Endothelial cell of umbilical vein (primary cell): Measurements from ENCODE around the gene PARD3B. TPM values are rescaled to one million over a fixed set of nuclear protein-coding genes. Genes with fewer than 3 reads are reported as not detected.

ENCODE experiments used
- BruUV-seq: library from RNA; stranded (reverse); fragments of 400-500 nt; replicated peaks from 2 replicates; lab custom pipeline; 2021; lab: Mats Ljungman, UMichigan
- CTCF ChIA-PET: fragments of 300-600, 350-600 bp; sonication (Branson Sonifier 250); formaldehyde crosslinking; loops from one replicate; lab custom pipeline; 2021; ENCODE audit warnings: antibody characterized with exemption, inconsistent platforms; lab: Charles Lee
- POLR2A ChIA-PET: fragments of 300-600, 350-600 bp; sonication (Branson Sonifier 250); formaldehyde crosslinking; loops from one replicate; lab custom pipeline; 2021; ENCODE audit warnings: antibody characterized with exemption, inconsistent platforms; lab: Charles Lee
- DNase-seq: peaks from one replicate; pipeline ENCODE4 v3.0.0-alpha.2; 2011; ENCODE audit warnings: low read depth, low spot score
- FAIRE-seq: peaks from 2 replicates; lab custom pipeline; 2011; peaks lifted over from hg19 to GRCh38; lab: Jason Lieb, UNC
- H2AFZ ChIP-seq: 2 replicates; pipeline ENCODE4 v1.6.0; 2012; ENCODE audit warnings: low read depth, low read length, control low read depth, inconsistent platforms
- H3K27ac ChIP-seq: 2 replicates; pipeline ENCODE4 v1.5.1; 2011; ENCODE audit warnings: low read depth, mild to moderate bottlenecking, control low read depth, low read length, moderate library complexity; ENCODE audit not compliant: insufficient read depth
- H3K27me3 ChIP-seq, 2 experiments: 2 replicates each; pipeline versions ENCODE4 v1.6.0 to v1.6.1; 2011; ENCODE audit warnings: low read length in 2 of 2, mixed read lengths in 1 of 2; ENCODE audit not compliant: control insufficient read depth in 2 of 2, insufficient read depth in 2 of 2
- H3K36me3 ChIP-seq, 2 experiments: 2 replicates in 1 of 2; 3 replicates in 1 of 2; pipeline ENCODE4 v1.5.1; 2011; ENCODE audit warnings: low read length in 2 of 2, mild to moderate bottlenecking in 1 of 2, moderate library complexity in 1 of 2; ENCODE audit not compliant: control insufficient read depth in 2 of 2, insufficient read depth in 2 of 2; ENCODE audit errors: extremely low read depth in 1 of 2
- H3K4me1 ChIP-seq: 3 replicates; pipeline ENCODE4 v1.5.1; 2011; ENCODE audit warnings: mild to moderate bottlenecking, low read length; ENCODE audit not compliant: control insufficient read depth, insufficient read depth; ENCODE audit errors: extremely low read depth
- H3K4me2 ChIP-seq: 2 replicates; pipeline ENCODE4 v1.6.1; 2011; ENCODE audit warnings: low read length, control low read depth, mixed read lengths; ENCODE audit not compliant: insufficient read depth
- H3K4me3 ChIP-seq, 3 experiments: fragments of 200-600 bp in 1 of 3; sonication (generic), shearing (Covaris generic) in 1 of 3; replicated peaks in 1 of 3; 2 replicates each; pipeline ENCODE4 v1.5.1; 2011 to 2016; ENCODE audit warnings: control low read depth in 3 of 3, low read length in 3 of 3, mild to moderate bottlenecking in 2 of 3, inconsistent platforms in 1 of 3, low read depth in 1 of 3, moderate library complexity in 1 of 3; ENCODE audit not compliant: insufficient read depth in 1 of 3
- H3K79me2 ChIP-seq: 2 replicates; pipeline ENCODE4 v1.6.0; 2012; ENCODE audit warnings: low read length, inconsistent platforms; ENCODE audit not compliant: control insufficient read depth, insufficient read depth
- H3K9ac ChIP-seq: replicated peaks from 2 replicates; pipeline ENCODE3; 2011; ENCODE audit warnings: low read length, control low read depth; ENCODE audit not compliant: insufficient read depth; ENCODE audit errors: extremely low read depth
- H3K9me1 ChIP-seq: replicated peaks from 3 replicates; pipeline ENCODE4 v1.6.0; 2011; ENCODE audit warnings: mild to moderate bottlenecking, low read length; ENCODE audit not compliant: control insufficient read depth, insufficient read depth; ENCODE audit errors: extremely low read depth
- H3K9me3 ChIP-seq: replicated peaks from 2 replicates; pipeline ENCODE4 v1.5.1; 2012; ENCODE audit warnings: low read length, inconsistent platforms; ENCODE audit not compliant: control insufficient read depth, insufficient read depth
- H4K20me1 ChIP-seq: replicated peaks from 2 replicates; pipeline ENCODE3; 2011; ENCODE audit warnings: mild to moderate bottlenecking, low read length; ENCODE audit not compliant: control insufficient read depth, insufficient read depth; ENCODE audit errors: extremely low read depth
- EZH2 ChIP-seq: IDR thresholded peaks from 2 replicates; pipeline ENCODE4 v1.6.1; 2012; ENCODE audit warnings: borderline replicate concordance, low read depth, mild to moderate bottlenecking, moderate library complexity, low read length, inconsistent platforms; ENCODE audit not compliant: severe bottlenecking
- FOS ChIP-seq: IDR thresholded peaks from 2 replicates; pipeline ENCODE4 v1.6.1; 2011; ENCODE audit warnings: mild to moderate bottlenecking, low read length, moderate library complexity, borderline replicate concordance; ENCODE audit not compliant: insufficient read depth
- GATA2 ChIP-seq: IDR thresholded peaks from 2 replicates; pipeline ENCODE4 v1.7.0; 2011; ENCODE audit warnings: low read depth, mild to moderate bottlenecking, moderate library complexity, mixed read lengths, low read length; ENCODE audit not compliant: insufficient read length, insufficient read depth
- JUN ChIP-seq: IDR thresholded peaks from 2 replicates; pipeline ENCODE4 v1.6.1; 2011; ENCODE audit warnings: borderline replicate concordance, low read depth; ENCODE audit not compliant: insufficient read length, insufficient read depth
- MAX ChIP-seq: IDR thresholded peaks from 2 replicates; pipeline ENCODE4 v1.6.1; 2011; ENCODE audit not compliant: insufficient read depth, insufficient read length
- MYC ChIP-seq: IDR thresholded peaks from one replicate; pipeline ENCODE4 v1.6.1; 2011; ENCODE audit warnings: mild to moderate bottlenecking, low read depth, low read length
- POLR2A ChIP-seq: IDR thresholded peaks from 2 replicates; pipeline ENCODE4 v1.6.1; 2012; ENCODE audit warnings: low read depth, mild to moderate bottlenecking, control low read depth, low read length
- POLR2AphosphoS5 ChIP-seq: IDR thresholded peaks from 2 replicates; pipeline ENCODE4 v1.6.1; 2012; ENCODE audit warnings: low read depth, mild to moderate bottlenecking, control low read depth, low read length, moderate library complexity; ENCODE audit not compliant: insufficient read depth
- dilution Hi-C: fragments of 300-500 bp; cut with MboI; formaldehyde crosslinking; loops from one replicate; pipeline ENCODE4 v1.15.0; 2019; ENCODE audit warnings: low sequenced_read_pairs; ENCODE audit not compliant: extremely low pct_ligation_motif_present
- intact Hi-C: fragments of 100-400 bp; cut with micrococcal nuclease; formaldehyde crosslinking; loops from one replicate; pipeline ENCODE4 v1.10.0; 2022
- polyA plus RNA-seq, 4 experiments: library from polyadenylated mRNA; depleted of rRNA in 3 of 4; stranded (reverse) in 3 of 4; unstranded in 1 of 4; fragments of >200 nt; gene quantifications; 2 replicates each; pipeline versions ENCODE4 v1.2.1 to v1.2.3, GENCODE V29; 2011 to 2012; ENCODE audit warnings: missing spikeins in 1 of 4
- total RNA-seq: library from RNA; stranded (reverse); gene quantifications from 2 replicates; pipeline ENCODE4 v1.2.3, GENCODE V29; 2021
- TF ChIP-seq, protein P1 (sequence below), 2 donors: IDR thresholded peaks; 1 replicate in 1 of 2; 2 replicates in 1 of 2; pipeline ENCODE4 v1.5.1; 2011; ENCODE audit warnings: low read length in 2 of 2, mild to moderate bottlenecking in 2 of 2, moderate library complexity in 2 of 2, control low read depth in 1 of 2, inconsistent platforms in 1 of 2, low read depth in 1 of 2; ENCODE audit not compliant: insufficient read depth in 1 of 2; ENCODE audit errors: extremely low read depth in 1 of 2

Gene PARD3B
- total and polyA plus RNA-seq, 2 donors (not counting 3 experiments of a cell fraction or from before 2014, with no cell fraction given) = 2.2 to 30.9 TPM

- FAIRE-seq (no peak), DNase-seq (peak; percentile 12)
- H3K9me1 ChIP-seq = no peaks in the 10 kb centered on the region
- no peak overlapping the region for H3K27ac ChIP-seq
- no TSS peak for BruUV-seq
- H3K4me2 ChIP-seq = no peak overlapping the region
- H3K4me1 ChIP-seq = no peaks in the 10 kb centered on the region
- POLR2A ChIA-PET = no interaction called here
- no peaks in the 10 kb centered on the region for H3K9me3 ChIP-seq
- no peak overlapping the region for H3K9ac ChIP-seq
- no peak overlapping the region for H3K4me3 ChIP-seq
- no peak for TF ChIP-seq POLR2A
- no peaks in the 10 kb centered on the region for H3K27me3 ChIP-seq
- H4K20me1 ChIP-seq = no peaks in the 10 kb centered on the region
- intact Hi-C loops (no loop called here), dilution Hi-C loops (no loop called here)
- no peaks in the 10 kb centered on the region for H3K36me3 ChIP-seq
- no peaks in the 10 kb centered on the region for H3K79me2 ChIP-seq
- no peak overlapping the region for H2AFZ ChIP-seq
- CTCF ChIA-PET = interaction anchor here (2.0 kb wide), 1 partner anchor 599 kb away, joined by 4 read pairs; no protein-coding TSS in a partner anchor
These were observed 531.9 kb downstream of the PARD3B start for GRCh38 chr2:205077159-205077558.

- dilution Hi-C loops (no loop called here), intact Hi-C loops (no loop called here)
- POLR2A ChIA-PET = no interaction called here
- FAIRE-seq (no peak), DNase-seq (no peak)
- no TSS peak for BruUV-seq
- no peaks in the 10 kb centered on the region for H3K79me2 ChIP-seq
- H2AFZ ChIP-seq = no peak overlapping the region
- no peak overlapping the region for H3K9ac ChIP-seq
- H3K4me2 ChIP-seq = no peak overlapping the region
- no peak overlapping the region for H3K4me3 ChIP-seq
- no peaks in the 10 kb centered on the region for H3K4me1 ChIP-seq
- H3K9me3 ChIP-seq = no peaks in the 10 kb centered on the region
- no peaks in the 10 kb centered on the region for H3K9me1 ChIP-seq
- H3K27me3 ChIP-seq = no peaks in the 10 kb centered on the region
- no peak overlapping the region for H3K27ac ChIP-seq
- CTCF ChIA-PET = interaction anchor here (2.0 kb wide), 1 partner anchor 597 kb away, joined by 4 read pairs; no protein-coding TSS in a partner anchor
- TF ChIP-seq MYC (no peak), EZH2 (no peak), GATA2 (no peak), POLR2AphosphoS5 (no peak), POLR2A (no peak), FOS (no peak), MAX (no peak), JUN (no peak)
- TF ChIP-seq, protein P1, sequence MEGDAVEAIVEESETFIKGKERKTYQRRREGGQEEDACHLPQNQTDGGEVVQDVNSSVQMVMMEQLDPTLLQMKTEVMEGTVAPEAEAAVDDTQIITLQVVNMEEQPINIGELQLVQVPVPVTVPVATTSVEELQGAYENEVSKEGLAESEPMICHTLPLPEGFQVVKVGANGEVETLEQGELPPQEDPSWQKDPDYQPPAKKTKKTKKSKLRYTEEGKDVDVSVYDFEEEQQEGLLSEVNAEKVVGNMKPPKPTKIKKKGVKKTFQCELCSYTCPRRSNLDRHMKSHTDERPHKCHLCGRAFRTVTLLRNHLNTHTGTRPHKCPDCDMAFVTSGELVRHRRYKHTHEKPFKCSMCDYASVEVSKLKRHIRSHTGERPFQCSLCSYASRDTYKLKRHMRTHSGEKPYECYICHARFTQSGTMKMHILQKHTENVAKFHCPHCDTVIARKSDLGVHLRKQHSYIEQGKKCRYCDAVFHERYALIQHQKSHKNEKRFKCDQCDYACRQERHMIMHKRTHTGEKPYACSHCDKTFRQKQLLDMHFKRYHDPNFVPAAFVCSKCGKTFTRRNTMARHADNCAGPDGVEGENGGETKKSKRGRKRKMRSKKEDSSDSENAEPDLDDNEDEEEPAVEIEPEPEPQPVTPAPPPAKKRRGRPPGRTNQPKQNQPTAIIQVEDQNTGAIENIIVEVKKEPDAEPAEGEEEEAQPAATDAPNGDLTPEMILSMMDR (IDR thresholded peaks at IDR 0.05; ENCODE audit: extremely low read depth in 1 of 2, insufficient read depth in 1 of 2, low read depth in 1 of 2, low read length in 2 of 2) = no peak
- H3K36me3 ChIP-seq = no peaks in the 10 kb centered on the region
- H4K20me1 ChIP-seq = no peaks in the 10 kb centered on the region
These were observed 533.5 kb downstream of the PARD3B start for GRCh38 chr2:205078762-205079161.
